Heart right ventricle (tissue), 16 donors: ENCODE data around the gene AIF1. TPM values are rescaled to one million over a fixed set of nuclear protein-coding genes. Genes with fewer than 3 reads are reported as not detected.

Experiments used
- ATAC-seq, 8 donors: fragments of 200-7000 bp; cut with Tn5 transposase; one replicate each; pipeline ENCODE4 v1.9.1; 2020; ENCODE audit warnings: mild to moderate bottlenecking in 8 of 8, moderate library complexity in 8 of 8, moderate number of reproducible peaks in 1 of 8
- DNase-seq, 2 donors: peaks; one replicate each; pipeline ENCODE4 v3.0.0-alpha.2; 2020
- H3K27ac ChIP-seq, 10 donors: fragments of 200-600 bp; sonication (generic) in 2 of 10; one replicate each; pipeline versions ENCODE4 v1.5.0 to v1.8.0; 2020 to 2022; ENCODE audit warnings: mild to moderate bottlenecking in 3 of 10
- H3K27me3 ChIP-seq, 7 donors: fragments of 200-600 bp; one replicate each; pipeline ENCODE4 v1.8.0; 2021 to 2022; ENCODE audit warnings: mild to moderate bottlenecking in 2 of 7
- H3K36me3 ChIP-seq, 9 donors: fragments of 200-600 bp; sonication (generic) in 1 of 9; one replicate each; pipeline versions ENCODE4 v1.5.0 to v1.8.0; 2020 to 2022; ENCODE audit warnings: mild to moderate bottlenecking in 2 of 9
- H3K4me1 ChIP-seq, 9 donors: fragments of 200-600 bp; sonication (generic) in 1 of 9; one replicate each; pipeline versions ENCODE4 v1.5.0 to v1.8.0; 2020 to 2022; ENCODE audit warnings: mild to moderate bottlenecking in 4 of 9
- H3K4me3 ChIP-seq, 10 donors: fragments of 200-600 bp; sonication (generic) in 2 of 10; one replicate each; pipeline versions ENCODE4 v1.5.0 to v1.8.0; 2020 to 2022; ENCODE audit warnings: mild to moderate bottlenecking in 7 of 10, moderate library complexity in 2 of 10
- H3K9me3 ChIP-seq, 11 donors: fragments of 200-600 bp in 10 of 11; sonication (generic) in 2 of 11; one replicate each; pipeline versions ENCODE4 v1.5.0 to v1.8.0; 2013 to 2022; ENCODE audit warnings: mild to moderate bottlenecking in 2 of 11, control low read depth in 1 of 11, moderate library complexity in 1 of 11
- WGBS, 2 donors: extraction: QIAGEN DNeasy Blood & Tissue Kit; methylation state at CpG; one replicate each; pipeline ENCODE4 v1.1.7; 2013; ENCODE audit warnings: inconsistent platforms in 1 of 2; 5-methylcytosine and 5-hydroxymethylcytosine counted together
- intact Hi-C, 10 donors: fragments of 100-400 bp; cut with DNase I; formaldehyde crosslinking; loops; one replicate each; pipeline versions ENCODE4 v1.11.1 to v1.14.2; 2022
- polyA plus RNA-seq, 2 donors: library from polyadenylated mRNA; stranded (reverse); fragments of 200-250 nt; gene quantifications; one replicate each; pipeline ENCODE4 v1.2.3, GENCODE V29; 2013
- total RNA-seq, 10 donors: library from RNA; stranded (reverse); fragmentation: NEBNext Ultra II Directional in 3 of 10; extraction: Animal tissue kit (Norgen Biotek cat#: 25700) in 3 of 10; gene quantifications; one replicate each; pipeline versions ENCODE4 v1.2.1 to v1.2.4, GENCODE V29; 2021 to 2023
- TF ChIP-seq, protein P1 (sequence below), 9 donors: fragments of 200-600 bp; sonication (generic) in 2 of 9; IDR thresholded peaks; one replicate each; pipeline versions ENCODE4 v1.5.0 to v1.8.0; 2021 to 2022; ENCODE audit warnings: antibody characterized with exemption in 9 of 9, mild to moderate bottlenecking in 5 of 9, moderate library complexity in 1 of 9
- donor health status: Arrhythmogenic right ventricular cardiomyopathy.
- donor health status: ischemic (EF 13 %, LVEDD 7.1; RV severe dilation, severe dysfunction).
- donor health status: healthy with polysubstance abuse.
- donor health status: DM: no; HTN: yes; CAD: no.
- donor health status: DM: no; HTN: no; CAD: no.
- donor health status: ischemic (EF 25% LVEDD 6.9; RV normal size, moderate dysfunction).
- donor health status: ischemic (EF 25% LVEDD 5.7; RV mildly dilated, moderate dysfunction).
- donor health status: healthy.
- donor health status: DM: yes; HTN: yes; CAD: no.
- donor health status: Ischemic cardiomyopathy.
- donor health status: ischemic (EF 35%, LVEDD 5.7; RV mildly dilated, moderate dysfunction).
- donor health status: nonischemic (EF 11% LVEDD 7.7; RV severe dilation, severe dysfunction).
- donor health status: DM: yes; HTN: yes; CAD: no.
- donor health status: PGD.
- donor health status: ischemic (EF 29% LVEDD 5.4; RV normal size, mild dysfunction).
- donor health status: nonischemic (EF 23%, LVEDD 6.1; RV moderate dilation, normal function).

The AIF1 gene
- total and polyA plus RNA-seq, 12 donors: 2.8 to 62.1 (median 7.8) TPM

DNA sequence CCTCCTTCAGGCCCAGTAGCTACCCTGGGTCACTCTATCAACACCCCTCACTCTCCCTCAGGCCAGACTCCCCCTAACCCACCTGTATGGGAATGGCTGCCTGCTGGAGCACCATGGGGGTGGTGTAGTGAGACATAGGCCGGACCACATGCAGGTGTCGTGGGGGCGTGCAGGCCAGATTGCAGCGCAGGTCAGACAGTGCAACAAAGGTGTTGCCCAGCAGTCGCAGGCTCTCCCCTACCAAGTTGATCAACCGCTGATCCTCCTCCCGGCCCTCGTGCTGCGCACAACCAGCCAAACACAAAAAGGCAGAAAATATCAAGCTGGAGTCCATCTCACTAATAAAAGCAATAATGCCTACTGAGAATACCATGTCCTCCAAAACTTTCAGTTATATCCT is 30.3 kb downstream of the AIF1 start:
- TF ChIP-seq, protein P1, sequence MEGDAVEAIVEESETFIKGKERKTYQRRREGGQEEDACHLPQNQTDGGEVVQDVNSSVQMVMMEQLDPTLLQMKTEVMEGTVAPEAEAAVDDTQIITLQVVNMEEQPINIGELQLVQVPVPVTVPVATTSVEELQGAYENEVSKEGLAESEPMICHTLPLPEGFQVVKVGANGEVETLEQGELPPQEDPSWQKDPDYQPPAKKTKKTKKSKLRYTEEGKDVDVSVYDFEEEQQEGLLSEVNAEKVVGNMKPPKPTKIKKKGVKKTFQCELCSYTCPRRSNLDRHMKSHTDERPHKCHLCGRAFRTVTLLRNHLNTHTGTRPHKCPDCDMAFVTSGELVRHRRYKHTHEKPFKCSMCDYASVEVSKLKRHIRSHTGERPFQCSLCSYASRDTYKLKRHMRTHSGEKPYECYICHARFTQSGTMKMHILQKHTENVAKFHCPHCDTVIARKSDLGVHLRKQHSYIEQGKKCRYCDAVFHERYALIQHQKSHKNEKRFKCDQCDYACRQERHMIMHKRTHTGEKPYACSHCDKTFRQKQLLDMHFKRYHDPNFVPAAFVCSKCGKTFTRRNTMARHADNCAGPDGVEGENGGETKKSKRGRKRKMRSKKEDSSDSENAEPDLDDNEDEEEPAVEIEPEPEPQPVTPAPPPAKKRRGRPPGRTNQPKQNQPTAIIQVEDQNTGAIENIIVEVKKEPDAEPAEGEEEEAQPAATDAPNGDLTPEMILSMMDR (IDR thresholded peaks at IDR 0.05): no peak
- Histone ChIP-seq H3K36me3 (peaks cover 3 to 100% (median 97%) of the 10 kb centered on the region in 9 donors), H3K4me3 (no peak overlapping the region), H3K4me1 (peaks cover 0 to 10% (median 3%) of the 10 kb centered on the region in 9 donors), H3K27me3 (no peaks in the 10 kb centered on the region), H3K27ac (no peak overlapping the region), H3K9me3 (no peaks in the 10 kb centered on the region)
- ATAC-seq (no peak), DNase-seq (no peak)
- intact Hi-C loops: no loop called here
- 92 to 96% methylated on average over 9 of the region's 9 CpGs for WGBS, 2 donors

DNA sequence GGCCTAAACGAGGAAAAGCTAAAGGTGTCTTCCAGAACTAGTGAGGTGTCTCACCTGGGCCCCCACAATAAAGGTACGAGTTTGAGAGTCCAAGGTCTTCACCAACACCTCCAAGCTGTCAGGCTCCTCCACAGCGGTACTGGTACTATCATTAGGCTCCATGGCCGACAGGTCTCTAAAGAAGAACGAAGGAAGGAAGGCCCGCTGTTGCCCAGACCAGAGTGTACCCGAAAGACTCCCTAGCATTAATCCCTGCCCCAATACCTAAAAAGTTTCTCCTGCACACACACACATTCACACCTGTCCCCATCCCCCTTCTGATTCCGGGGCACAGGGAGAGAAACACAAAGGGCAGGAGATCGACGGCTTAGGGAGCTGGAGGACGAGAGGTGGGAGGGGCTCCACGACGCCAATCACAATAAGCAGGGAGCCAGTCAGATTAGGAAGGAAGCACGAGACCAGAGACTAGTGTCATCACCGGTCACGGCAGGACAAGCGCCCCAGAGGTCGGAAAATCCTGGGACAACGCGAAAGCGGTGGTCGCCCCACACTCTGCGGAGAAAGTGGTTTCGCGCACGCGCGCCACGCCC is 36.7 kb downstream of the AIF1 start:
- peak overlapping the region; percentile 85 to 100 (median 98) for H3K27ac ChIP-seq
- H3K36me3 ChIP-seq: peaks cover 0 to 65% (median 34%) of the 10 kb centered on the region in 9 donors
- H3K27me3 ChIP-seq: no peaks in the 10 kb centered on the region
- intact Hi-C loops: loop anchor here in 2 of 10 donors (1.0 to 2.0 kb wide), 2 partner anchors 31 kb away; partner anchors contain the start of gene PRRC2A (in 2 of the 2)
- no peaks in the 10 kb centered on the region for H3K9me3 ChIP-seq
- H3K4me1 ChIP-seq: peaks cover 0 to 37% (median 28%) of the 10 kb centered on the region in 9 donors
- TF ChIP-seq, protein P1 (IDR thresholded peaks at IDR 0.05): no peak
- WGBS, 2 donors: 2% methylated on average over 29 of the region's 29 CpGs
- ATAC-seq: peak; percentile 63 to 79 (median 76)
- H3K4me3 ChIP-seq: peak overlapping the region; percentile 51 to 93 (median 76)
- peak in 1 of 2 donors; percentile 84 for DNase-seq

DNA sequence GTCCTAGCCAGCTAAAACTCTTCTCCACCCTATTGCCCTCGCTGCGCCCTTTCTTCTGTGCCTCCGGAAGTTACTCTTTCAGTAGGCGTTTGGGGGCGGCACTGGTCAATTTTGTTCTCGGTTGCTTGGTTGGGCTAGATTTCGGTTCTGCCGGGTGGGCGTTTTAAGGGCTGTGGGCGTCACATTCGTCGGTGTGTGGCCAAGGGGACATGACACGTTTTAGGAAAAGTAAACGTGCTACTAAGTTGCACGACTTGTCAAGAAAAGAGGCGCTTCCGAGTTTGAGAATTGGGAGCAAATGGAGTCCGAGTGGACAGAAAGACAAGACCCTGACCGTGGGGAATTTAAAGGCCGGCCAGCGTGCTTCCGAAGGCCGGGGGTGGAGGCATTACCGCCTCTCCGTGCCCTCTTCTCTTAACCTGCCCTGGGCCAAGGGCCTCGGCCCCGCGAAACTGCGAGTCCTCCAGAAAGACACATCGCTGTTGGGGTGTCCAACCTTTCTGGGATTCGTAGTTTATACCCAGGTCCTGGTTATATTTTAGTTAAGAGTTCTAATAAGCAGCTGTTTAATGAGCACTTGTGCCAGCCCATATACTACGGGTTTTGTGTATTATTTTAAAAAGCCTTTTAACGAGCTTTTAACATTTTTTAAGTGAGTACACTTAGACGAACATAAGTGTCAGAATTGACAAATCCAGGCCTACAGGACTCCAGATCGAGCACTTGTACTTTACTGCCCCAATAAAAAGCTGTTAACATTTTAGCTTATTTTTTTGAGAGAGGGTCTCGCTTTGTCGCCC is 38.1 kb downstream of the AIF1 start:
- no peaks in the 10 kb centered on the region for H3K27me3 ChIP-seq
- ATAC-seq: peak; percentile 69 to 86 (median 82)
- WGBS, 2 donors: 9% methylated on average over 37 of the region's 37 CpGs
- H3K27ac ChIP-seq: peak overlapping the region; percentile 85 to 100 (median 98)
- H3K9me3 ChIP-seq: no peaks in the 10 kb centered on the region
- peak; percentile 76 to 94 for DNase-seq
- TF ChIP-seq, protein P1 (IDR thresholded peaks at IDR 0.05): peak in 3 of 9 donors; percentile 14 to 29 (median 19)
- H3K4me1 ChIP-seq: peaks cover 0 to 45% (median 36%) of the 10 kb centered on the region in 9 donors
- H3K4me3 ChIP-seq: peak overlapping the region; percentile 51 to 93 (median 76)
- intact Hi-C loops: loop anchor here in 2 of 10 donors (1.0 to 2.0 kb wide), 2 partner anchors 32 to 33 kb away; partner anchors contain the start of gene PRRC2A (in 2 of the 2)
- peaks cover 0 to 65% (median 22%) of the 10 kb centered on the region in 9 donors for H3K36me3 ChIP-seq

DNA sequence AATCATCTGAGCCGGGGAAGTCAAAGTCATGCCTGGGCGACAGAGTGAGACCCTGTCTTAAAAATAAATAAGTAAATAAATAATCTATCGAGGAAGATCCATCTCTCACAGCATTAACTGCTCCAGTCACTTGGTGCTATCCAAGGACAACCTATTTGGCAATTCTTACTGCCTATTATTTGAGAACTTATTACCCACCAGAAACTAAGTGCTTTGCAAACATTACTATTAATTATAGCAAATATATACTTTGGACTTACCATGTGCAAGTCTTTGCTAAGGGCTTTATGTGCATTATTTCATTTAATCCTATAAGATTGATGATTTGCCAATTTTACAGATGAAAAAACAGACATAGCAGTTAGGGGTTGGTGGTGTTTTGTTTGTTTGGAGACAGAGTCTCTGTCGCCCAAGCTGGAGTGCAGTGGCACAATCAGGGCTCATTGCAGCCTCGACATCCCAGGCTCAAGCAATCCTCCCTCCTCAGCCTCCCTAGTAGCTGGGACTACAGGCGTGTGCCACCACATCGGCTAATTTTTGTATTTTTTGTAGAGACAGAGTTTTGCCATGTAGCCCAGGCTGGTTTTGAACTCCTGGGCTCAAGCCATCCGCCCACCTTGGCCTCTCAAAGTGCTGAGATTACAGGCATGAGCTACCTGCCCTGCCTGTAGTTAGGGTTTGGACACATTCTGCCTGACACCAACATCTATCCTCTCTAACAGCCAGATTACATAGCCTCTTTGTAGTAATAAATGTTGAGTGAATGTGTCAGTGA is 39.7 kb downstream of the AIF1 start:
- DNase-seq: no peak
- intact Hi-C loops: no loop called here
- Histone ChIP-seq H3K27me3 (no peaks in the 10 kb centered on the region), H3K27ac (no peak overlapping the region), H3K4me3 (no peak overlapping the region), H3K36me3 (peaks cover 0 to 55% (median 5%) of the 10 kb centered on the region in 9 donors), H3K9me3 (no peaks in the 10 kb centered on the region), H3K4me1 (peaks cover 12 to 58% (median 52%) of the 10 kb centered on the region in 9 donors)
- ATAC-seq: no peak
- TF ChIP-seq, protein P1 (IDR thresholded peaks at IDR 0.05): no peak
- 95 to 97% methylated on average over 8 of the region's 8 CpGs for WGBS, 2 donors
